CD14-positive monocyte (primary cell): Measurements from ENCODE around the gene NTF4. TPM values are rescaled to one million over a fixed set of nuclear protein-coding genes. Genes with fewer than 3 reads are reported as not detected.

Source experiments
- DNase-seq, 3 donors: peaks; one replicate each; pipeline ENCODE4 v3.0.0-alpha.2; 2011 to 2022
- H2AFZ ChIP-seq: 2 replicates; pipeline ENCODE4 v1.6.0; 2012; ENCODE audit warnings: mild to moderate bottlenecking, low read depth, low read length, inconsistent platforms; ENCODE audit not compliant: insufficient read depth, poor library complexity, severe bottlenecking
- H3K27ac ChIP-seq, 2 donors: 1 replicate in 1 of 2; 2 replicates in 1 of 2; pipeline ENCODE4 v1.5.1; 2012 to 2013; ENCODE audit warnings: low read length in 2 of 2, control low read depth in 1 of 2, inconsistent platforms in 1 of 2, low read depth in 1 of 2, mild to moderate bottlenecking in 1 of 2
- H3K27me3 ChIP-seq, 2 donors: one replicate each; pipeline versions ENCODE4 v1.6.0 to v1.6.1; 2011 to 2013; ENCODE audit warnings: low read length in 2 of 2; ENCODE audit not compliant: control insufficient read depth in 2 of 2, insufficient read depth in 2 of 2
- H3K36me3 ChIP-seq, 2 donors: replicated peaks in 1 of 2; 1 replicate in 1 of 2; 2 replicates in 1 of 2; pipeline versions ENCODE4 v1.5.1 to v1.6.1; 2012 to 2013; ENCODE audit warnings: low read length in 2 of 2, control low read depth in 1 of 2, inconsistent platforms in 1 of 2, mild to moderate bottlenecking in 1 of 2; ENCODE audit not compliant: insufficient read depth in 2 of 2, control insufficient read depth in 1 of 2
- H3K4me1 ChIP-seq, 2 donors: 1 replicate in 1 of 2; 2 replicates in 1 of 2; pipeline versions ENCODE4 v1.5.1 to v1.6.1; 2012 to 2013; ENCODE audit warnings: low read length in 2 of 2, control low read depth in 1 of 2, inconsistent platforms in 1 of 2, mild to moderate bottlenecking in 1 of 2, moderate library complexity in 1 of 2; ENCODE audit not compliant: insufficient read depth in 2 of 2, control insufficient read depth in 1 of 2
- H3K4me2 ChIP-seq: replicated peaks from 2 replicates; pipeline ENCODE3; 2012; ENCODE audit warnings: low read length, moderate library complexity, mild to moderate bottlenecking; ENCODE audit not compliant: poor library complexity, severe bottlenecking; ENCODE audit errors: extremely low read depth
- H3K4me3 ChIP-seq, 3 experiments: fragments of 200-600 bp in 1 of 3; sonication (generic) in 1 of 3; replicated peaks in 1 of 3; 1 replicate in 2 of 3; 2 replicates in 1 of 3; pipeline ENCODE4 v1.5.1; 2011 to 2013; ENCODE audit warnings: low read length in 3 of 3, mild to moderate bottlenecking in 3 of 3, control low read depth in 2 of 3, low read depth in 2 of 3, inconsistent platforms in 1 of 3, moderate library complexity in 1 of 3
- H3K79me2 ChIP-seq: 2 replicates; pipeline ENCODE4 v1.6.0; 2012; ENCODE audit warnings: mild to moderate bottlenecking, control low read depth, inconsistent platforms, low read length, moderate library complexity; ENCODE audit not compliant: insufficient read depth
- H3K9ac ChIP-seq: 2 replicates; pipeline ENCODE4 v1.6.0; 2017; ENCODE audit warnings: low read length, mild to moderate bottlenecking; ENCODE audit not compliant: insufficient read depth, poor library complexity, severe bottlenecking
- H3K9me3 ChIP-seq, 2 donors: replicated peaks in 1 of 2; 1 replicate in 1 of 2; 2 replicates in 1 of 2; pipeline versions ENCODE4 v1.5.1 to v1.6.1; 2012 to 2013; ENCODE audit warnings: low read length in 2 of 2, control low read depth in 1 of 2; ENCODE audit not compliant: control insufficient read depth in 1 of 2, insufficient read depth in 1 of 2
- H4K20me1 ChIP-seq: 2 replicates; pipeline ENCODE4 v1.6.0; 2012; ENCODE audit warnings: mild to moderate bottlenecking, low read length, control low read depth, moderate library complexity; ENCODE audit not compliant: insufficient read depth
- H3K27ac Mint-ChIP-seq, 7 donors: one replicate each; pipeline ENCODE4 v1.8.0; 2020; ENCODE audit warnings: mild to moderate bottlenecking in 7 of 7, mixed read lengths in 7 of 7, moderate library complexity in 6 of 7, inconsistent platforms in 2 of 7
- H3K27me3 Mint-ChIP-seq, 3 donors: one replicate each; pipeline ENCODE4 v1.8.0; 2021 to 2022; ENCODE audit warnings: low read depth in 3 of 3, mild to moderate bottlenecking in 3 of 3, mixed read lengths in 3 of 3, moderate library complexity in 3 of 3, inconsistent platforms in 1 of 3
- H3K36me3 Mint-ChIP-seq, 2 donors: one replicate each; pipeline ENCODE4 v1.8.0; 2020; ENCODE audit warnings: mixed read lengths in 2 of 2, inconsistent platforms in 1 of 2, mild to moderate bottlenecking in 1 of 2
- H3K4me1 Mint-ChIP-seq: one replicate; pipeline ENCODE4 v1.8.0; 2020; ENCODE audit warnings: mild to moderate bottlenecking, mixed read lengths
- H3K4me3 Mint-ChIP-seq, 2 donors: one replicate each; pipeline ENCODE4 v1.8.0; 2020; ENCODE audit warnings: mild to moderate bottlenecking in 2 of 2, mixed read lengths in 2 of 2, moderate library complexity in 1 of 2
- H3K9me3 Mint-ChIP-seq, 7 donors: one replicate each; pipeline ENCODE4 v1.8.0; 2020 to 2022; ENCODE audit warnings: mixed read lengths in 7 of 7, mild to moderate bottlenecking in 6 of 7, moderate library complexity in 6 of 7, inconsistent platforms in 2 of 7
- WGBS: methylation state at CpG from one replicate; pipeline ENCODE4 v1.1.5; 2013; ENCODE audit warnings: missing lambda C conversion rate; ENCODE audit not compliant: insufficient coverage; 5-methylcytosine and 5-hydroxymethylcytosine counted together
- intact Hi-C, 2 donors: fragments of 100-400 bp; cut with micrococcal nuclease; formaldehyde crosslinking; loops; one replicate each; pipeline versions ENCODE4 v1.15.0 to v1.15.1; 2023
- polyA plus RNA-seq, 3 donors: library from polyadenylated mRNA; depleted of rRNA in 1 of 3; unstranded in 2 of 3; stranded (reverse) in 1 of 3; fragments of 300-500 nt in 2 of 3; fragments of >200 nt in 1 of 3; fragmentation: Illumina TruSeq in 2 of 3; gene quantifications; 1 replicate in 2 of 3; 2 replicates in 1 of 3; pipeline ENCODE4 v1.2.3, GENCODE V29; 2012 to 2021
- TF ChIP-seq, protein P1 (sequence below): fragments of 200-600 bp; IDR thresholded peaks from one replicate; pipeline ENCODE4 v1.8.0; 2022; ENCODE audit warnings: antibody characterized with exemption, mild to moderate bottlenecking

NTF4 gene
- polyA plus RNA-seq, 3 donors = not detected

DNA sequence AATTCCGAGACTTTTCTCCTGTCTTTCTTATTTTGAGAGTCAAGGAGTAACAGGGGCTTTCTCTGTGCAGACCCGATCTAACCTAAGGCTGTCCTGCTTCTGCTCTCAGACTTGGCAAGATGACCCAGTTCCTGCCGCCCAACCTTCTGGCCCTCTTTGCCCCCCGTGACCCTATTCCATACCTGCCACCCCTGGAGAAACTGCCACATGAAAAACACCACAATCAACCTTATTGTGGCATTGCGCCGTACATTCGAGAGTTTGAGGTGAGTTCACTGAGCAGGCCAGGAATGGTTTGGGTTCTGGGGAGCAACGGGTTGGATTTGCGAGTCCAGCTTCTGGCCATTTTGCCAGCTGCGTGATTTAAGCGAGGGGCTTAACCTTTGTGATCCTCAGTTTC, 21.7 kb upstream of the NTF4 start:
- peaks cover 18 to 22% of the 10 kb centered on the region in 2 donors for H3K4me1 ChIP-seq
- Mint-ChIP-seq H3K27me3 (peaks cover under 1 to 2% (median 2%) of the 10 kb centered on the region in 3 donors), H3K9me3 (no peaks in the 10 kb centered on the region), H3K27ac (peak overlapping the region; percentile 86 to 95 (median 89)), H3K36me3 (peaks cover 22 to 41% of the 10 kb centered on the region in 2 donors), H3K4me1 (peaks cover 21% of the 10 kb centered on the region), H3K4me3 (peak overlapping the region; percentile 91 to 94)
- H2AFZ ChIP-seq = peak overlapping the region; percentile 82
- H3K9ac ChIP-seq = peak overlapping the region; percentile 84
- DNase-seq = no peak
- no peaks in the 10 kb centered on the region for H3K27me3 ChIP-seq
- H3K4me2 ChIP-seq = peak overlapping the region; percentile 96
- H3K9me3 ChIP-seq = no peaks in the 10 kb centered on the region
- intact Hi-C loops = loop anchor here in 1 of 2 donors (10.0 kb wide), 1 partner anchor 369 kb away; the partner anchor contains the start of genes ALDH16A1 and PIH1D1
- TF ChIP-seq, protein P1, sequence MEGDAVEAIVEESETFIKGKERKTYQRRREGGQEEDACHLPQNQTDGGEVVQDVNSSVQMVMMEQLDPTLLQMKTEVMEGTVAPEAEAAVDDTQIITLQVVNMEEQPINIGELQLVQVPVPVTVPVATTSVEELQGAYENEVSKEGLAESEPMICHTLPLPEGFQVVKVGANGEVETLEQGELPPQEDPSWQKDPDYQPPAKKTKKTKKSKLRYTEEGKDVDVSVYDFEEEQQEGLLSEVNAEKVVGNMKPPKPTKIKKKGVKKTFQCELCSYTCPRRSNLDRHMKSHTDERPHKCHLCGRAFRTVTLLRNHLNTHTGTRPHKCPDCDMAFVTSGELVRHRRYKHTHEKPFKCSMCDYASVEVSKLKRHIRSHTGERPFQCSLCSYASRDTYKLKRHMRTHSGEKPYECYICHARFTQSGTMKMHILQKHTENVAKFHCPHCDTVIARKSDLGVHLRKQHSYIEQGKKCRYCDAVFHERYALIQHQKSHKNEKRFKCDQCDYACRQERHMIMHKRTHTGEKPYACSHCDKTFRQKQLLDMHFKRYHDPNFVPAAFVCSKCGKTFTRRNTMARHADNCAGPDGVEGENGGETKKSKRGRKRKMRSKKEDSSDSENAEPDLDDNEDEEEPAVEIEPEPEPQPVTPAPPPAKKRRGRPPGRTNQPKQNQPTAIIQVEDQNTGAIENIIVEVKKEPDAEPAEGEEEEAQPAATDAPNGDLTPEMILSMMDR = no peak
- H3K27ac ChIP-seq = peak overlapping the region in 1 of 2 donors; percentile 84
- WGBS = 66% methylated on average over 7 of the region's 11 CpGs
- peaks cover 57% of the 10 kb centered on the region for H3K79me2 ChIP-seq
- H4K20me1 ChIP-seq = peaks cover 58% of the 10 kb centered on the region
- peak overlapping the region; percentile 62 to 93 (median 71) for H3K4me3 ChIP-seq
- H3K36me3 ChIP-seq = peaks cover 26 to 39% of the 10 kb centered on the region in 2 donors

DNA sequence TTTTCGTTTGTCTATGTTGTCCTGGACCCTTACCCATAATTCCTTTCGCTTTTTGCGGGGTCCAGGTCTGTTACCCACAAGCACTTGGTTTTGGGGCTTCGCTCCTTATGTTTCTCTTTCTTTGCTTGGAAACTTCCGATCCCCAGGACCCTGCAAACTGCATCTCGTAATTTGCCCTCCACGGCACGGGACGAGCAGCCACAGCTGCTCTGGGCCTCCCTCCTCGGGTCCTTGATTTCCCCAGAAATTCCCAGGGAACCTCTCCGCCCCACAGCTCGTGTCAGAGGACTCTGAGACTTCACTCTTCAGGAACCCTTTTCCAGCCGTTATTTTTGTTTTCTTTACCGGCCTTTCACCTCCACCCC, 21.2 kb upstream of the NTF4 start:
- Mint-ChIP-seq H3K4me1 (peaks cover 21% of the 10 kb centered on the region), H3K9me3 (no peaks in the 10 kb centered on the region)

More for the DNA sequence above, 21.2 kb upstream of the NTF4 start:
- Histone ChIP-seq H3K27me3 (no peaks in the 10 kb centered on the region), H4K20me1 (peaks cover 53% of the 10 kb centered on the region), H2AFZ (peak overlapping the region; percentile 82), H3K4me1 (peaks cover 18 to 22% of the 10 kb centered on the region in 2 donors), H3K27ac (peak overlapping the region; percentile 61 to 84), H3K4me3 (peak overlapping the region; percentile 62 to 93 (median 71)), H3K4me2 (peak overlapping the region; percentile 96), H3K9me3 (no peaks in the 10 kb centered on the region), H3K79me2 (peaks cover 52% of the 10 kb centered on the region), H3K36me3 (peaks cover 22 to 34% of the 10 kb centered on the region in 2 donors), H3K9ac (peak overlapping the region; percentile 84)
- 0% methylated on average over 14 of the region's 14 CpGs for WGBS
- DNase-seq = no peak
- Mint-ChIP-seq H3K36me3 (peaks cover 19 to 36% of the 10 kb centered on the region in 2 donors), H3K27me3 (peaks cover 2 to 3% (median 2%) of the 10 kb centered on the region in 3 donors), H3K27ac (peak overlapping the region; percentile 86 to 95 (median 89)), H3K4me3 (peak overlapping the region; percentile 91 to 94)
- TF ChIP-seq, protein P1 = no peak
- intact Hi-C loops = loop anchor here in 1 of 2 donors (10.0 kb wide), 1 partner anchor 369 kb away; the partner anchor contains the start of genes ALDH16A1 and PIH1D1
